ENCODE measurements around the gene ICA1L. TPM values are rescaled to one million over a fixed set of nuclear protein-coding genes. Genes with fewer than 3 reads are reported as not detected.

ICA1L gene
- total and polyA plus RNA-seq, 2 of the 13 experiments (the other 11 are each of a cell fraction or from before 2014, with no cell fraction given), result 1.5 to 2.4 TPM

DNA sequence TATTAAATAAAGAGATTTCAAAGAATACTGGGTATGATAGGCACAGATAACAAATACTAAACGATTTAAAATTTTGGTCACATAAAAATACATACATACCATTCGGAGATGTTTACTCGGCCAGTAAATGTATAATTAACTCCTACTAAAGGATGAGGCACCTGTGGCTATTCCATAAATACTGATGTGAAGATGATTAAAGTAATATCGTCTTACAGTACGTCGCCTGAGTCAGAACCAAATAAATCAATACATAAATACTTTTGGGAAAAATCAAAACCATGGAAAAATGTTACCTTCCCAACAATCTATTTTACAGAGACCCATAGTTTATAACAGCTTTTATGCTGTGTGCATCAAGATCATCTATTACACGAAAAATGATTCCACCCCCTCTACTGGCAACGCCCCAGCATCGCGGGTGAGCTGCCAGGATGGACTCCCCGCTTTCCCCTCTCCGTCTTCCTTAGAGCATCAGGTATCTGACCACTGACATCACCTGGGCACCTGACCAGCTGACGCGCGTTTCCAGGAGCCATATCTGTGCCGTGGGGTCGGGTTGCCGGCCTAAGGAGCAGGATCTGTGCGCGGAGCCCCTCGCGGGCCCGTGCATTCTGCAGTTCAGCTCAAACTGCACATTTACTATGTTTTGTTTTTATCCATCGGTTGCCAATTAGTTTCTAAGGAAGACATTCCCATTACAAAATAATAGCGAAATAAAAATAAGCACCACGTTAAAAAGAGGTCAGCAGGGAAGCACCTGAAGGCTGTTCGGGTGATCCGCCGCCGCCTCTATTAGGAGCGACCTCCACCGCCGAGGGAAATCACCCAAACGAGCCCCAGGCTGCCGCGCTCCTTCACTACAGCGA lies 901 bp downstream of the ICA1L start (continued):
- TF ChIP-seq GATAD1 (CRISPR knock-in tag; IDR thresholded peaks at IDR 0.05) (0 out of 2 replicates have a peak, but pooled peaks have one; percentile 31), KAT8 (CRISPR knock-in tag; IDR thresholded peaks at IDR 0.05) (0 out of 2 replicates have a peak, but pooled peaks have one; percentile 6), ZNF543 (CRISPR knock-in tag; IDR thresholded peaks at IDR 0.05) (no peak), CBFB (CRISPR knock-in tag; IDR thresholded peaks at IDR 0.05) (peak; percentile 5; the same call in 1 of the 2 replicates), HMGXB4 (CRISPR knock-in tag; IDR thresholded peaks at IDR 0.05; ENCODE audit: borderline replicate concordance in 1 of 2, low read depth in 1 of 2) (peak in 1 of 2 experiments; percentile 42; a peak in 2 of 4 replicates), GTF2F1 (IDR thresholded peaks at IDR 0.05; ENCODE audit: low read length) (no peak), ZFP36L1 (CRISPR knock-in tag; IDR thresholded peaks at IDR 0.05) (0 out of 2 replicates have a peak, but pooled peaks have one; percentile 35), ZNF589 (CRISPR knock-in tag; conservative IDR thresholded peaks at IDR 0.05) (0 out of 2 replicates have a peak, but pooled peaks have one; percentile 8), TBP (CRISPR knock-in tag; IDR thresholded peaks at IDR 0.05) (no peak), ZNF839 (CRISPR knock-in tag; IDR thresholded peaks at IDR 0.05; ENCODE audit: borderline replicate concordance) (peak; percentile 5; the same call in 1 of the 2 replicates), ZNF263 (CRISPR knock-in tag; IDR thresholded peaks at IDR 0.05) (no peak), KDM2A (CRISPR knock-in tag; IDR thresholded peaks at IDR 0.05; ENCODE audit: borderline replicate concordance, low read depth) (peak; percentile 47; the same call in 1 of the 2 replicates), ARID5B (CRISPR knock-in tag; IDR thresholded peaks at IDR 0.05) (0 out of 2 replicates have a peak, but pooled peaks have one; percentile 8), ZNF781 (CRISPR knock-in tag; IDR thresholded peaks at IDR 0.05; ENCODE audit: borderline replicate concordance, not compliant biosample characterization) (peak; percentile 40), MEF2D (CRISPR knock-in tag; IDR thresholded peaks at IDR 0.05) (peak; percentile 76; the same call in 1 of the 2 replicates), MED1 (CRISPR knock-in tag; IDR thresholded peaks at IDR 0.05) (no peak)
- TF ChIP-seq, protein P1, sequence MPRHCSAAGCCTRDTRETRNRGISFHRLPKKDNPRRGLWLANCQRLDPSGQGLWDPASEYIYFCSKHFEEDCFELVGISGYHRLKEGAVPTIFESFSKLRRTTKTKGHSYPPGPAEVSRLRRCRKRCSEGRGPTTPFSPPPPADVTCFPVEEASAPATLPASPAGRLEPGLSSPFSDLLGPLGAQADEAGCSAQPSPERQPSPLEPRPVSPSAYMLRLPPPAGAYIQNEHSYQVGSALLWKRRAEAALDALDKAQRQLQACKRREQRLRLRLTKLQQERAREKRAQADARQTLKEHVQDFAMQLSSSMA (CRISPR knock-in tag; IDR thresholded peaks at IDR 0.05), result 0 out of 2 replicates have a peak, but pooled peaks have one; percentile 13

Measured in HepG2 (cell line).